ENCODE data around the gene TCF7L1. TPM values are rescaled to one million over a fixed set of nuclear protein-coding genes. Genes with fewer than 3 reads are reported as not detected.

TCF7L1 gene
- total RNA-seq, 2 donors from 2014 or later: 8.3 to 8.8 TPM

- no peak for ATAC-seq (ENCODE audit: insufficient number of reproducible peaks, low FRiP score, low read depth)
- H3K4me3 ChIP-seq: no peak overlapping the region
- H3K4me1 ChIP-seq (ENCODE audit: control insufficient read depth in 1 of 2, low read depth in 2 of 2): no peaks in the 10 kb centered on the region
- H3K27me3 ChIP-seq (replicated peaks; ENCODE audit: insufficient read depth): no peaks in the 10 kb centered on the region
- no peaks in the 10 kb centered on the region for H3K9me3 ChIP-seq
- no peak for DNase-seq (ENCODE audit: low spot score)
- no peak for TF ChIP-seq CTCF (IDR thresholded peaks at IDR 0.05)
- no peaks in the 10 kb centered on the region for H3K36me3 ChIP-seq
- H3K27ac ChIP-seq: no peak overlapping the region
Measured at GRCh38 chr2:85110991-85111560, 22.1 kb upstream of the TCF7L1 start.

- Histone ChIP-seq H3K4me1 (ENCODE audit: control insufficient read depth in 1 of 2, low read depth in 2 of 2) (no peaks in the 10 kb centered on the region), H3K36me3 (no peaks in the 10 kb centered on the region), H3K27ac (no peak overlapping the region), H3K4me3 (no peak overlapping the region), H3K27me3 (replicated peaks; ENCODE audit: insufficient read depth) (no peaks in the 10 kb centered on the region), H3K9me3 (no peaks in the 10 kb centered on the region)
- no peak for DNase-seq (ENCODE audit: low spot score)
- no peak for ATAC-seq (ENCODE audit: insufficient number of reproducible peaks, low FRiP score, low read depth)
- no peak for TF ChIP-seq CTCF (IDR thresholded peaks at IDR 0.05)
Measured at GRCh38 chr2:85111819-85112281, 21.3 kb upstream of the TCF7L1 start.

GRCh38 chr2:85112906-85113625 lies 20.1 kb upstream of the TCF7L1 start:
- no peak for TF ChIP-seq CTCF (IDR thresholded peaks at IDR 0.05)
- DNase-seq (ENCODE audit: low spot score) (no peak), ATAC-seq (ENCODE audit: insufficient number of reproducible peaks, low FRiP score, low read depth) (no peak)
- Histone ChIP-seq H3K4me3 (no peak overlapping the region), H3K27ac (no peak overlapping the region), H3K9me3 (no peaks in the 10 kb centered on the region), H3K27me3 (replicated peaks; ENCODE audit: insufficient read depth) (no peaks in the 10 kb centered on the region), H3K4me1 (ENCODE audit: control insufficient read depth in 1 of 2, low read depth in 2 of 2) (no peaks in the 10 kb centered on the region), H3K36me3 (no peaks in the 10 kb centered on the region)

- Histone ChIP-seq H3K4me1 (ENCODE audit: control insufficient read depth in 1 of 2, low read depth in 2 of 2) (no peaks in the 10 kb centered on the region), H3K9me3 (no peaks in the 10 kb centered on the region), H3K36me3 (no peaks in the 10 kb centered on the region), H3K4me3 (no peak overlapping the region), H3K27ac (no peak overlapping the region), H3K27me3 (replicated peaks; ENCODE audit: insufficient read depth) (no peaks in the 10 kb centered on the region)
- ATAC-seq (ENCODE audit: insufficient number of reproducible peaks, low FRiP score, low read depth): no peak
- TF ChIP-seq CTCF (IDR thresholded peaks at IDR 0.05): no peak
- DNase-seq (ENCODE audit: low spot score): no peak
Measured at GRCh38 chr2:85114586-85115330, 18.4 kb upstream of the TCF7L1 start.

- no peak overlapping the region for H3K27ac ChIP-seq
- H3K36me3 ChIP-seq: no peaks in the 10 kb centered on the region
- ATAC-seq (ENCODE audit: insufficient number of reproducible peaks, low FRiP score, low read depth) (no peak), DNase-seq (ENCODE audit: low spot score) (no peak)
- no peaks in the 10 kb centered on the region for H3K9me3 ChIP-seq
- no peak overlapping the region for H3K4me3 ChIP-seq
- no peaks in the 10 kb centered on the region for H3K27me3 ChIP-seq (replicated peaks; ENCODE audit: insufficient read depth)
- no peak for TF ChIP-seq CTCF (IDR thresholded peaks at IDR 0.05)
- no peaks in the 10 kb centered on the region for H3K4me1 ChIP-seq (ENCODE audit: control insufficient read depth in 1 of 2, low read depth in 2 of 2)
Measured at GRCh38 chr2:85116207-85116606, 17.0 kb upstream of the TCF7L1 start.
